DND-41 (cell line): ENCODE measurements around the gene CCR4.

Source experiments
- EZH2 ChIP-seq: IDR thresholded peaks from 3 replicates; pipeline ENCODE4 v1.6.1; 2012; ENCODE audit warnings: borderline replicate concordance, low read depth, mild to moderate bottlenecking, moderate library complexity, low read length, inconsistent platforms; ENCODE audit not compliant: severe bottlenecking
- TF ChIP-seq, protein P1 (sequence below): IDR thresholded peaks from 2 replicates; pipeline ENCODE4 v1.5.1; 2012; ENCODE audit warnings: borderline replicate concordance, low read length, moderate library complexity, mild to moderate bottlenecking; ENCODE audit not compliant: poor library complexity, severe bottlenecking; ENCODE audit errors: extremely low read depth

DNA sequence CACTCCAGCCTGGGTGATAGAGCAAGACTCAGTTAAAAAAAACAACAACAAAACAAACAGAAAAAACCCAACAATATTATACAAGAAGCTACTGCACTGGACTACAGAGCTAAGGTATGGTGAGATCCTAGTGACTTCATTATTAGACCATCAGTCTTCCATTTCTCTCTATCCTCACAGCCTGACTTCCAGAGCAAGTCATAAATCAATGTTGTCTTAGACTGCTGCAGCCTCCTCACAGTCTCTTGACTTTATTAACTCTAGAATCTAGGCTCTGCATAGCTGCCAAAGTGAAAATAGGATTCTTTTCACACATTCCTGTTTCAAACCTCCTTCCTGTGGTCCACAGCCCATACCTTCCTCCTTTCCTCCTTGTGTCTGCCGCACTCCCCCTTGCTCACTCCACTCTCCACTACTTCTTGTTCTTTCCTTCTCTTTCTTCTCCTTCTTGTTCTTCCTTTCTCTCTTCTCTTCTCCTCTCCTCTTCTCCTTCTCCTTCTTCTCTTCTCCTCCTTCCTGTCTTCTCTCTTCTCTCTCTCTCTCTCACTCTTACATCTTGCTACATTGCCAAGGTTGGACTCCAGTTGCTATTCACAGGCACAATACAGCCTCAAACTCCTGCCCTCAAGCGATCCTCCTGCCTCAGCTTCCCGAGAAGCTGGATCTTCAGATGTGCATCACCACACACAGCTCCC lies 49.4 kb downstream of the CCR4 start:
- TF ChIP-seq, protein P1, sequence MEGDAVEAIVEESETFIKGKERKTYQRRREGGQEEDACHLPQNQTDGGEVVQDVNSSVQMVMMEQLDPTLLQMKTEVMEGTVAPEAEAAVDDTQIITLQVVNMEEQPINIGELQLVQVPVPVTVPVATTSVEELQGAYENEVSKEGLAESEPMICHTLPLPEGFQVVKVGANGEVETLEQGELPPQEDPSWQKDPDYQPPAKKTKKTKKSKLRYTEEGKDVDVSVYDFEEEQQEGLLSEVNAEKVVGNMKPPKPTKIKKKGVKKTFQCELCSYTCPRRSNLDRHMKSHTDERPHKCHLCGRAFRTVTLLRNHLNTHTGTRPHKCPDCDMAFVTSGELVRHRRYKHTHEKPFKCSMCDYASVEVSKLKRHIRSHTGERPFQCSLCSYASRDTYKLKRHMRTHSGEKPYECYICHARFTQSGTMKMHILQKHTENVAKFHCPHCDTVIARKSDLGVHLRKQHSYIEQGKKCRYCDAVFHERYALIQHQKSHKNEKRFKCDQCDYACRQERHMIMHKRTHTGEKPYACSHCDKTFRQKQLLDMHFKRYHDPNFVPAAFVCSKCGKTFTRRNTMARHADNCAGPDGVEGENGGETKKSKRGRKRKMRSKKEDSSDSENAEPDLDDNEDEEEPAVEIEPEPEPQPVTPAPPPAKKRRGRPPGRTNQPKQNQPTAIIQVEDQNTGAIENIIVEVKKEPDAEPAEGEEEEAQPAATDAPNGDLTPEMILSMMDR = no peak
- no peak for TF ChIP-seq EZH2
